HFF-Myc (cell line): ENCODE measurements around the gene TM4SF4.

Experiments used
- DNase-seq: peaks from one replicate; pipeline ENCODE4 v3.0.0-alpha.2; 2011; ENCODE audit warnings: low read depth; ENCODE audit errors: extremely low read depth
- H3K4me3 ChIP-seq: replicated peaks from 2 replicates; pipeline ENCODE4 v1.5.1; 2011; ENCODE audit warnings: low read depth, mild to moderate bottlenecking, control low read depth, low read length
- CTCF ChIP-seq: IDR thresholded peaks from 2 replicates; pipeline ENCODE4 v1.5.1; 2012; ENCODE audit warnings: mild to moderate bottlenecking, low read depth, low read length, control low read depth; ENCODE audit errors: missing control alignments

Gene TM4SF4

GRCh38 chr3:149529099-149529498 lies 54.6 kb downstream of the TM4SF4 start:
- no peak for TF ChIP-seq CTCF
- DNase-seq: no peak
- no peak overlapping the region for H3K4me3 ChIP-seq

GRCh38 chr3:149532489-149533180 lies 58.1 kb downstream of the TM4SF4 start:
- TF ChIP-seq CTCF: no peak
- H3K4me3 ChIP-seq: no peak overlapping the region
- no peak for DNase-seq

- no peak for TF ChIP-seq CTCF
- DNase-seq: no peak
- no peak overlapping the region for H3K4me3 ChIP-seq
Measured at GRCh38 chr3:149534082-149534481, 59.6 kb downstream of the TM4SF4 start.

- no peak for DNase-seq
- 0 out of 2 replicates have a peak overlapping the region, but pooled peaks have one; percentile 3 for H3K4me3 ChIP-seq
- TF ChIP-seq CTCF: no peak
Measured at GRCh38 chr3:149534671-149535332, 60.3 kb downstream of the TM4SF4 start.

GRCh38 chr3:149535333-149535685 lies 60.8 kb downstream of the TM4SF4 start:
- H3K4me3 ChIP-seq: 0 out of 2 replicates have a peak overlapping the region, but pooled peaks have one; percentile 3
- no peak for TF ChIP-seq CTCF

GRCh38 chr3:149536429-149536828 lies 61.9 kb downstream of the TM4SF4 start:
- no peak for DNase-seq
- no peak overlapping the region for H3K4me3 ChIP-seq
- no peak for TF ChIP-seq CTCF

More at GRCh38 chr3:149535333-149535685, 60.8 kb downstream of the TM4SF4 start:
- no peak for DNase-seq
